HG02759 (cell line): ENCODE data around the gene STX16.
"Not testable (repeated sequence)": the region's sequence is repeated elsewhere in the genome, so short reads cannot be mapped to it uniquely, and the experiment has no call there.

Source experiments
- ATAC-seq: cut with Tn5 transposase; IDR thresholded peaks from one replicate; pipeline ENCODE4 v1.9.1; 2021; ENCODE audit warnings: mild to moderate bottlenecking, moderate library complexity; ENCODE audit not compliant: unreplicated experiment

The STX16 gene

GRCh38 chr20:58636396-58636982, 14.6 kb upstream of the STX16 start:
- no peak for ATAC-seq

- ATAC-seq = no peak
Observed at GRCh38 chr20:58636983-58637421, 14.1 kb upstream of the STX16 start.

GRCh38 chr20:58637466-58638213, 13.4 kb upstream of the STX16 start:
- ATAC-seq = no peak

- no peak for ATAC-seq
Observed at GRCh38 chr20:58638467-58639181, 12.5 kb upstream of the STX16 start.

GRCh38 chr20:58639182-58640146, 11.6 kb upstream of the STX16 start:
- no peak for ATAC-seq

GRCh38 chr20:58640446-58640845, 10.6 kb upstream of the STX16 start:
- no peak for ATAC-seq

- no peak for ATAC-seq
Observed at GRCh38 chr20:58642441-58642840, 8.6 kb upstream of the STX16 start.

GRCh38 chr20:58642896-58643295, 8.2 kb upstream of the STX16 start:
- ATAC-seq = not testable (repeated sequence)

- ATAC-seq = no peak
Observed at GRCh38 chr20:58645412-58645968, 5.6 kb upstream of the STX16 start.

GRCh38 chr20:58646257-58646656, 4.8 kb upstream of the STX16 start:
- ATAC-seq = no peak

GRCh38 chr20:58646703-58647102, 4.4 kb upstream of the STX16 start:
- ATAC-seq = no peak

GRCh38 chr20:58647162-58647795, 3.8 kb upstream of the STX16 start:
- ATAC-seq = no peak

- no peak for ATAC-seq
Observed at GRCh38 chr20:58647796-58648501, 3.1 kb upstream of the STX16 start.

GRCh38 chr20:58648502-58648825, 2.6 kb upstream of the STX16 start:
- not testable (repeated sequence) for ATAC-seq

- ATAC-seq = no peak
Observed at GRCh38 chr20:58649288-58650180, 1.5 kb upstream of the STX16 start.

GRCh38 chr20:58650181-58650775, 805 bp upstream of the STX16 start:
- peak; percentile 19 for ATAC-seq

- ATAC-seq = no peak
Observed at GRCh38 chr20:58651559-58651945, 469 bp downstream of the STX16 start.

GRCh38 chr20:58651946-58652605, 993 bp downstream of the STX16 start:
- ATAC-seq = peak; percentile 29
